ENCODE results near the gene F13A1. TPM values are rescaled to one million over a fixed set of nuclear protein-coding genes. Genes with fewer than 3 reads are reported as not detected.

Gene F13A1
- total and polyA plus RNA-seq, 2 of the 8 experiments (the other 6 are each of a cell fraction or from before 2014, with no cell fraction given), result 0.57 to 1.5 TPM

DNA sequence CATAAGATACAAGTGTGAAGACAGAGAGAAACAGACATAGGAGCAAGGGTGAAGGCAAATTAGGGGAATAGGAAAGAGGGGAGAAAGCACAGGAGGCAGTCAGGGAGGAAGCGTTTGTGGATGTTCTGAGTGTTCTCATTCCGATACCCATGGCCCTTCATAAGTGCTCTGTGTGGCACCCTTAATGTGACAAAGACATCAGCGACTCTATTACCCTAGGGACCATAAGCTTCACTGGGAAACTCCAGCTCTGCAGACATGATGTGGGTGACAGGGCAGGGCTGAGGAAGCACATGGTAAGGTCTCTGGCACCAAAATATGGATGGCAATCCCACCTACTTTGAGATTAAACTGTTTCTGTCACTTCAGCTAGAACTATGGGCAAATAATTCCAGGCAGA is 33.0 kb downstream of the F13A1 start (continued):
- TF ChIP-seq TEAD4 (IDR thresholded peaks at IDR 0.05; ENCODE audit: low read depth, low read length), result no peak
- TF ChIP-seq HDAC6 (IDR thresholded peaks at IDR 0.05; ENCODE audit: low read depth, low read length), result no peak
- no peak for TF ChIP-seq EP300 (IDR thresholded peaks at IDR 0.05; ENCODE audit: borderline replicate concordance in 1 of 2, low read depth in 2 of 2, low read length in 2 of 2)

All from H1 (cell line).